ENCODE results near the gene SLC26A5.
"Not testable (repeated sequence)": the region's sequence is repeated elsewhere in the genome, so short reads cannot be mapped to it uniquely, and the experiment has no call there.

Gene SLC26A5

GRCh38 chr7:103446049-103446520 lies at the start of gene SLC26A5:
SLC26A5 (minus strand) TSS chr7:103446207; CDS start chr7:103421514, 24,693 bp downstream.
- no peaks in the 10 kb centered on the region; the same call in 1 of the 2 replicates for H3K27me3 ChIP-seq (ENCODE audit: insufficient read depth, low read depth)
- no peaks in the 10 kb centered on the region for H3K4me1 ChIP-seq (ENCODE audit: low read depth, poor library complexity, severe bottlenecking)
- no peak within 1 kb of the TSS for H3K27ac ChIP-seq
- H3K79me2 ChIP-seq (ENCODE audit: insufficient read depth, low read depth): no peaks in the 10 kb centered on the region
- H3K4me3 ChIP-seq (IDR thresholded peaks at IDR 0.05; ENCODE audit: insufficient read depth, low read depth, low read length): no peak within 1 kb of the TSS
- no peaks in the 10 kb centered on the region for H3K36me3 ChIP-seq (ENCODE audit: insufficient read depth)
- no peak for TF ChIP-seq CTCF (conservative IDR thresholded peaks at IDR 0.05; ENCODE audit: low read depth, low read length)
- peak within 1 kb of the TSS; percentile 46; the same call in 1 of the 2 replicates for H2AFZ ChIP-seq (ENCODE audit: low read depth)
- H4K20me1 ChIP-seq (ENCODE audit: insufficient read depth): no peaks in the 10 kb centered on the region
- peak within 1 kb of the TSS; percentile 48; the same call in 1 of the 2 replicates for H3K4me2 ChIP-seq
- no peak within 1 kb of the TSS for H3K9ac ChIP-seq

GRCh38 chr7:103487419-103487818 lies 41.4 kb upstream of the SLC26A5 start:
- TF ChIP-seq CTCF (conservative IDR thresholded peaks at IDR 0.05; ENCODE audit: low read depth, low read length): no peak
- H3K4me2 ChIP-seq: no peak overlapping the region
- H3K27ac ChIP-seq: no peak overlapping the region
- no peak overlapping the region for H3K9ac ChIP-seq
- no peak overlapping the region for H2AFZ ChIP-seq (ENCODE audit: low read depth)
- H3K36me3 ChIP-seq (ENCODE audit: insufficient read depth): no peaks in the 10 kb centered on the region
- H3K79me2 ChIP-seq (ENCODE audit: insufficient read depth, low read depth): no peaks in the 10 kb centered on the region
- H3K4me3 ChIP-seq (IDR thresholded peaks at IDR 0.05; ENCODE audit: insufficient read depth, low read depth, low read length): no peak overlapping the region
- no peaks in the 10 kb centered on the region for H4K20me1 ChIP-seq (ENCODE audit: insufficient read depth)
- no peaks in the 10 kb centered on the region for H3K4me1 ChIP-seq (ENCODE audit: low read depth, poor library complexity, severe bottlenecking)
- no peaks in the 10 kb centered on the region for H3K27me3 ChIP-seq (ENCODE audit: insufficient read depth, low read depth)

GRCh38 chr7:103486873-103487272 lies 40.9 kb upstream of the SLC26A5 start:
- not testable (repeated sequence) for H3K27me3 ChIP-seq (ENCODE audit: insufficient read depth, low read depth); H3K9ac ChIP-seq; H3K27ac ChIP-seq

GRCh38 chr7:103480771-103481170 lies 34.8 kb upstream of the SLC26A5 start:
- Histone ChIP-seq H3K4me2 (no peak overlapping the region), H3K9ac (no peak overlapping the region), H3K27me3 (ENCODE audit: insufficient read depth, low read depth) (no peaks in the 10 kb centered on the region), H4K20me1 (ENCODE audit: insufficient read depth) (no peaks in the 10 kb centered on the region), H2AFZ (ENCODE audit: low read depth) (no peak overlapping the region), H3K27ac (no peak overlapping the region), H3K79me2 (ENCODE audit: insufficient read depth, low read depth) (no peaks in the 10 kb centered on the region), H3K4me1 (ENCODE audit: low read depth, poor library complexity, severe bottlenecking) (no peaks in the 10 kb centered on the region), H3K4me3 (IDR thresholded peaks at IDR 0.05; ENCODE audit: insufficient read depth, low read depth, low read length) (no peak overlapping the region), H3K36me3 (ENCODE audit: insufficient read depth) (no peaks in the 10 kb centered on the region)
- TF ChIP-seq CTCF (conservative IDR thresholded peaks at IDR 0.05; ENCODE audit: low read depth, low read length): no peak

More at GRCh38 chr7:103486873-103487272, 40.9 kb upstream of the SLC26A5 start:
- H2AFZ ChIP-seq (ENCODE audit: low read depth); H4K20me1 ChIP-seq (ENCODE audit: insufficient read depth); H3K36me3 ChIP-seq (ENCODE audit: insufficient read depth); H3K4me2 ChIP-seq; H3K4me1 ChIP-seq (ENCODE audit: low read depth, poor library complexity, severe bottlenecking); H3K4me3 ChIP-seq (IDR thresholded peaks at IDR 0.05; ENCODE audit: insufficient read depth, low read depth, low read length); H3K79me2 ChIP-seq (ENCODE audit: insufficient read depth, low read depth): not testable (repeated sequence)

- H3K27ac ChIP-seq: no peak overlapping the region
- no peaks in the 10 kb centered on the region for H3K79me2 ChIP-seq (ENCODE audit: insufficient read depth, low read depth)
- no peaks in the 10 kb centered on the region for H4K20me1 ChIP-seq (ENCODE audit: insufficient read depth)
- no peaks in the 10 kb centered on the region for H3K36me3 ChIP-seq (ENCODE audit: insufficient read depth)
- no peak overlapping the region for H3K4me3 ChIP-seq (IDR thresholded peaks at IDR 0.05; ENCODE audit: insufficient read depth, low read depth, low read length)
- TF ChIP-seq CTCF (conservative IDR thresholded peaks at IDR 0.05; ENCODE audit: low read depth, low read length): no peak
- no peak overlapping the region for H2AFZ ChIP-seq (ENCODE audit: low read depth)
- H3K9ac ChIP-seq: no peak overlapping the region
- H3K27me3 ChIP-seq (ENCODE audit: insufficient read depth, low read depth): no peaks in the 10 kb centered on the region
- no peak overlapping the region for H3K4me2 ChIP-seq
- H3K4me1 ChIP-seq (ENCODE audit: low read depth, poor library complexity, severe bottlenecking): no peaks in the 10 kb centered on the region
Observed at GRCh38 chr7:103474956-103475355, 28.9 kb upstream of the SLC26A5 start.
